ENCODE data around the gene INAFM1. TPM values are rescaled to one million over a fixed set of nuclear protein-coding genes. Genes with fewer than 3 reads are reported as not detected.
A peak's percentile ranks its signal among the peaks of the same experiment; 100 is the strongest.

Gene INAFM1
- total and polyA plus RNA-seq, 9 of the 15 experiments (the other 6 are each of a cell fraction or from before 2014, with no cell fraction given) = 0.71 to 30.9 (median 3.1) TPM

GRCh38 chr19:47226426-47227351 is 48.0 kb upstream of the INAFM1 start (continued):
- no peak for TF ChIP-seq CLOCK (CRISPR knock-in tag; IDR thresholded peaks at IDR 0.05; ENCODE audit: borderline replicate concordance)
- TF ChIP-seq SMAD1 (IDR thresholded peaks at IDR 0.05; ENCODE audit: low read depth, low read length, partially characterized antibody) = no peak
- no peak; the same call in 1 of the 2 replicates for TF ChIP-seq ZNF586 (CRISPR knock-in tag; conservative IDR thresholded peaks at IDR 0.05)
- no peak for TF ChIP-seq TGIF2 (CRISPR knock-in tag; IDR thresholded peaks at IDR 0.05)
- peak in 2 of 3 experiments; percentile 17; a peak in 2 of 6 replicates for TF ChIP-seq CTCF (IDR thresholded peaks at IDR 0.05 in 2 of 3, conservative IDR thresholded peaks at IDR 0.05 in 1 of 3; ENCODE audit: insufficient read depth in 2 of 3, low read depth in 1 of 3, low read length in 3 of 3)
- TF ChIP-seq RBM39 (optimal IDR thresholded peaks at IDR 0.05; ENCODE audit: low read depth, low read length) = peak; percentile 53
- peak; percentile 95 for TF ChIP-seq CHD1 (IDR thresholded peaks at IDR 0.05; ENCODE audit: low read length)
- no peak for TF ChIP-seq KAT7 (CRISPR knock-in tag; IDR thresholded peaks at IDR 0.05; ENCODE audit: borderline replicate concordance)
- no peak; a peak in 1 of 4 replicates for TF ChIP-seq ETV6 (IDR thresholded peaks at IDR 0.05; ENCODE audit: borderline replicate concordance in 1 of 2, low read depth in 2 of 2, low read length in 1 of 2)
- no peak for TF ChIP-seq ETV6 (CRISPR knock-in tag; IDR thresholded peaks at IDR 0.05; ENCODE audit: borderline replicate concordance)
- TF ChIP-seq POLR2AphosphoS5 (IDR thresholded peaks at IDR 0.05; ENCODE audit: control insufficient read depth, insufficient read depth, low read depth, low read length) = peak; percentile 77
- TF ChIP-seq RAD21 (CRISPR knock-in tag; conservative IDR thresholded peaks at IDR 0.05 in 1 of 2, IDR thresholded peaks at IDR 0.05 in 1 of 2) = 0 out of 4 replicates have a peak, but pooled peaks of 1 of the 2 experiments have one; percentile 0
- TF ChIP-seq RREB1 (CRISPR knock-in tag; IDR thresholded peaks at IDR 0.05) = no peak

All from K562 (cell line).